Osteoblast (primary cell): Measurements from ENCODE around the gene NEUROD2. TPM values are rescaled to one million over a fixed set of nuclear protein-coding genes. Genes with fewer than 3 reads are reported as not detected.

Experiments
- DNase-seq: peaks from one replicate; pipeline ENCODE4 v3.0.0; 2011; ENCODE audit warnings: low spot score, mixed read lengths; ENCODE audit not compliant: insufficient read length; ENCODE audit errors: missing footprints
- H2AFZ ChIP-seq: 2 replicates; pipeline ENCODE4 v1.6.0; 2011; ENCODE audit warnings: mild to moderate bottlenecking, low read length
- H3K27ac ChIP-seq: 2 replicates; pipeline ENCODE4 v1.5.1; 2011; ENCODE audit warnings: mild to moderate bottlenecking, low read depth, low read length, moderate library complexity
- H3K27me3 ChIP-seq: 2 replicates; pipeline ENCODE4 v1.6.0; 2012; ENCODE audit warnings: mild to moderate bottlenecking, control low read depth, inconsistent platforms, low read length, moderate library complexity; ENCODE audit not compliant: insufficient read depth
- H3K36me3 ChIP-seq: 2 replicates; pipeline ENCODE4 v1.5.1; 2011; ENCODE audit warnings: mild to moderate bottlenecking, low read length, control low read depth, moderate library complexity; ENCODE audit not compliant: insufficient read depth
- H3K4me1 ChIP-seq: 2 replicates; pipeline ENCODE4 v1.5.1; 2011; ENCODE audit warnings: mild to moderate bottlenecking, low read length, control low read depth, moderate library complexity; ENCODE audit not compliant: insufficient read depth
- H3K4me2 ChIP-seq: 2 replicates; pipeline ENCODE4 v1.6.0; 2011; ENCODE audit warnings: mild to moderate bottlenecking, low read length; ENCODE audit not compliant: insufficient read depth
- H3K4me3 ChIP-seq: fragments of 200-600 bp; sonication (generic); 3 replicates; pipeline ENCODE4 v1.5.1; 2012; ENCODE audit warnings: mild to moderate bottlenecking, low read length, inconsistent platforms; ENCODE audit not compliant: insufficient read depth
- H3K79me2 ChIP-seq: 2 replicates; pipeline ENCODE4 v1.6.0; 2012; ENCODE audit warnings: mild to moderate bottlenecking, low read length, control low read depth, inconsistent platforms; ENCODE audit not compliant: insufficient read depth
- H3K9me3 ChIP-seq: 2 replicates; pipeline ENCODE4 v1.5.1; 2011; ENCODE audit warnings: low read depth, low read length, control low read depth
- H4K20me1 ChIP-seq: 2 replicates; pipeline ENCODE4 v1.6.0; 2012; ENCODE audit warnings: mild to moderate bottlenecking, low read length, control low read depth; ENCODE audit not compliant: insufficient read depth
- CTCF ChIP-seq: IDR thresholded peaks from 2 replicates; pipeline ENCODE4 v1.5.1; 2011; ENCODE audit warnings: mild to moderate bottlenecking, low read depth, low read length, moderate library complexity; ENCODE audit errors: extremely low read depth
- total RNA-seq: library from RNA; depleted of rRNA; stranded (reverse); fragments of >200 nt; gene quantifications from 2 replicates; pipeline ENCODE4 v1.2.3, GENCODE V29; 2012

NEUROD2 gene
- total RNA-seq, 1 donor: not detected

GRCh38 chr17:39582658-39583057 lies 25.1 kb downstream of the NEUROD2 start:
- Histone ChIP-seq H4K20me1 (no peaks in the 10 kb centered on the region), H3K27me3 (peaks cover 20% of the 10 kb centered on the region), H2AFZ (no peak overlapping the region), H3K4me3 (no peak overlapping the region), H3K79me2 (no peaks in the 10 kb centered on the region), H3K27ac (no peak overlapping the region), H3K4me1 (no peaks in the 10 kb centered on the region), H3K9me3 (no peaks in the 10 kb centered on the region), H3K4me2 (no peak overlapping the region), H3K36me3 (no peaks in the 10 kb centered on the region)
- TF ChIP-seq CTCF: no peak
- DNase-seq: no peak

- no peaks in the 10 kb centered on the region for H3K36me3 ChIP-seq
- no peaks in the 10 kb centered on the region for H3K9me3 ChIP-seq
- no peak overlapping the region for H2AFZ ChIP-seq
- no peaks in the 10 kb centered on the region for H3K79me2 ChIP-seq
- H3K27ac ChIP-seq: no peak overlapping the region
- H3K4me2 ChIP-seq: no peak overlapping the region
- H4K20me1 ChIP-seq: no peaks in the 10 kb centered on the region
- no peak for TF ChIP-seq CTCF
- DNase-seq: no peak
- no peaks in the 10 kb centered on the region for H3K4me1 ChIP-seq
- H3K27me3 ChIP-seq: peaks cover 19% of the 10 kb centered on the region
- H3K4me3 ChIP-seq: no peak overlapping the region
Observed at GRCh38 chr17:39581759-39582085, 26.0 kb downstream of the NEUROD2 start.

- no peak for DNase-seq
- H2AFZ ChIP-seq: no peak overlapping the region
- no peak overlapping the region for H3K4me3 ChIP-seq
- H3K4me1 ChIP-seq: no peaks in the 10 kb centered on the region
- no peaks in the 10 kb centered on the region for H4K20me1 ChIP-seq
- H3K9me3 ChIP-seq: no peaks in the 10 kb centered on the region
- TF ChIP-seq CTCF: no peak
- H3K4me2 ChIP-seq: no peak overlapping the region
- H3K79me2 ChIP-seq: no peaks in the 10 kb centered on the region
- H3K27me3 ChIP-seq: peaks cover 19% of the 10 kb centered on the region
- H3K36me3 ChIP-seq: no peaks in the 10 kb centered on the region
- no peak overlapping the region for H3K27ac ChIP-seq
Observed at GRCh38 chr17:39581071-39581758, 26.5 kb downstream of the NEUROD2 start.

- no peak for TF ChIP-seq CTCF
- no peak overlapping the region for H3K27ac ChIP-seq
- no peak overlapping the region for H3K4me3 ChIP-seq
- no peaks in the 10 kb centered on the region for H3K4me1 ChIP-seq
- H3K9me3 ChIP-seq: no peaks in the 10 kb centered on the region
- H2AFZ ChIP-seq: no peak overlapping the region
- H4K20me1 ChIP-seq: no peaks in the 10 kb centered on the region
- H3K27me3 ChIP-seq: peaks cover 19% of the 10 kb centered on the region
- H3K79me2 ChIP-seq: no peaks in the 10 kb centered on the region
- no peaks in the 10 kb centered on the region for H3K36me3 ChIP-seq
- no peak overlapping the region for H3K4me2 ChIP-seq
- DNase-seq: no peak
Observed at GRCh38 chr17:39580082-39580468, 27.6 kb downstream of the NEUROD2 start.
